Measurements from ENCODE around the gene MALRD1. TPM values are rescaled to one million over a fixed set of nuclear protein-coding genes. Genes with fewer than 3 reads are reported as not detected.

MALRD1 gene
- total RNA-seq, 1 experiment from 2014 or later = 0.50 TPM

GRCh38 chr10:19245889-19246752, 197.5 kb downstream of the MALRD1 start:
- POLR2A ChIA-PET = no interaction called here
- CTCF ChIA-PET = no interaction called here
- Mint-ChIP-seq H3K27me3 (ENCODE audit: low read depth) (no peaks in the 10 kb centered on the region), H3K36me3 (no peaks in the 10 kb centered on the region), H3K4me3 (no peak overlapping the region), H3K9me3 (peaks cover 3% of the 10 kb centered on the region; the same call in 1 of the 2 replicates), H3K27ac (no peak overlapping the region), H3K4me1 (no peaks in the 10 kb centered on the region)
- TF ChIP-seq ZNF263 (CRISPR knock-in tag; IDR thresholded peaks at IDR 0.05; ENCODE audit: low read depth) = no peak
- no peak for TF ChIP-seq IRF2 (CRISPR knock-in tag; IDR thresholded peaks at IDR 0.05; ENCODE audit: borderline replicate concordance, low read depth)
- TF ChIP-seq PREB (CRISPR knock-in tag; IDR thresholded peaks at IDR 0.05; ENCODE audit: borderline replicate concordance) = no peak
- no peak for TF ChIP-seq NR1H2 (CRISPR knock-in tag; IDR thresholded peaks at IDR 0.05)
- no peak for TF ChIP-seq MYBL2 (CRISPR knock-in tag; IDR thresholded peaks at IDR 0.05)
- no peak for TF ChIP-seq MLX (CRISPR knock-in tag; IDR thresholded peaks at IDR 0.05)
- no peak for TF ChIP-seq NR2C2 (CRISPR knock-in tag; IDR thresholded peaks at IDR 0.05)
- no peak for TF ChIP-seq ZNF219 (CRISPR knock-in tag; IDR thresholded peaks at IDR 0.05; ENCODE audit: borderline replicate concordance)
- no peak for TF ChIP-seq TP53 (CRISPR knock-in tag; IDR thresholded peaks at IDR 0.05)
- TF ChIP-seq ZNF512 (CRISPR knock-in tag; IDR thresholded peaks at IDR 0.05; ENCODE audit: borderline replicate concordance) = no peak
- no peak for TF ChIP-seq FOXP4 (CRISPR knock-in tag; IDR thresholded peaks at IDR 0.05)
- TF ChIP-seq ZNF425 (CRISPR knock-in tag; conservative IDR thresholded peaks at IDR 0.05) = no peak
- TF ChIP-seq ZBTB43 (CRISPR knock-in tag; IDR thresholded peaks at IDR 0.05) = no peak
- TF ChIP-seq E2F1 (CRISPR knock-in tag; IDR thresholded peaks at IDR 0.05) = no peak
- TF ChIP-seq JUN (CRISPR knock-in tag; IDR thresholded peaks at IDR 0.05) = no peak
- TF ChIP-seq ZSCAN18 (CRISPR knock-in tag; IDR thresholded peaks at IDR 0.05) = no peak
- no peak for TF ChIP-seq CTCF (IDR thresholded peaks at IDR 0.05)
- no peak for TF ChIP-seq TEAD1 (CRISPR knock-in tag; IDR thresholded peaks at IDR 0.05)
- TF ChIP-seq E2F5 (CRISPR knock-in tag; IDR thresholded peaks at IDR 0.05) = no peak
- ATAC-seq (no peak), DNase-seq (ENCODE audit: low spot score) (no peak)
